ENCODE data around the gene TLX2. TPM values are rescaled to one million over a fixed set of nuclear protein-coding genes. Genes with fewer than 3 reads are reported as not detected.

Gene TLX2
- total and polyA plus RNA-seq, 2 of the 13 experiments (the other 11 are each of a cell fraction or from before 2014, with no cell fraction given) = 0.05 to 0.20 TPM

DNA sequence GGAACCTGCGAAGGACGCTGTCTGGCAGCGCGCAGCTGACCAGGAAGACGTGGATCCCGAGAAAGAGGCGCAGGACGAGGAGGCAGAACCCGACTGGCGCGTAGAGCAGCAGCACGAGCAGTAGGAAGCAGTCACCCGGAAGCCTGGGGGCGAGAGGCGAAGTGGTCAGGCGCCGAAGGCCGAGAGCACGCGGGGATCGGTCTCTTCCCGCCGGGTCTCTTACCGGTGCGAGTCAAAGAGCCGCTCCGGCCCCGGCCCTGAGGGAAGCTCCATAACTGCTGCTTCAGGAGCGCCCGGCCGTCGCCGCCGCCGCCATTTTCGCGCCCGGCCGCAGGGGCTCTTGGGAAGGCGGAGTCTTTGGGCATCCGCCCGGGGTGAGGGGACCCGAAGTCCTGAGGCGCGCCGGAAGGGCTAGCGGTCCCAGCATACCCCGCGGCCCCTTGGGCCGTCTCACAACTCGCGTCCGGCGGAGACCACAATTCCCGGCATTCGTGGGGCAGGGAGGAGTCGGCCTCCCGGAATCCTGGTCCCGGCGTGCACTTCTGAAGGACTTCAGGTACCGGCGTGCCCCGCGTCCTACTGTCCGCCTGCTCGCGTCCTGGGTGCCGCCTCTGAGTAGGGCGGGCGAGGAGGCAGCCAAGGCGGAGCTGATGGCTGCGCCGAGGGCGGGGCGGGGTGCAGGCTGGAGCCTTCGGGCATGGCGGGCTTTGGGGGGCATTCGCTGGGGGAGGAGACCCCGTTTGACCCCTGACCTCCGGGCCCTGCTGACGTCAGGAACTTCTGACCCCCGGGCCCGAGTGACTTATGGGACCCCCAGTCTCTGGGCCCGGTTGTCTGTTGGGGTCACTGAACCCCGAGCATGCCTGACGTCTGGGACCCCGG is 15.3 kb downstream of the TLX2 start, which contains the start of the genes AUP1 and HTRA2 (continued):
- TF ChIP-seq AHDC1 (CRISPR knock-in tag; IDR thresholded peaks at IDR 0.05; ENCODE audit: borderline replicate concordance) (0 out of 2 replicates have a peak, but pooled peaks have one; percentile 15), ETV6 (CRISPR knock-in tag; conservative IDR thresholded peaks at IDR 0.05) (peak; percentile 93; the same call in 1 of the 2 replicates), ZNF724P (CRISPR knock-in tag; IDR thresholded peaks at IDR 0.05; ENCODE audit: borderline replicate concordance) (0 out of 2 replicates have a peak, but pooled peaks have one; percentile 17), LBX2 (CRISPR knock-in tag; IDR thresholded peaks at IDR 0.05; ENCODE audit: borderline replicate concordance) (peak; percentile 59; the same call in 1 of the 2 replicates), NR3C1 (CRISPR knock-in tag; IDR thresholded peaks at IDR 0.05) (no peak), TSC22D2 (CRISPR knock-in tag; IDR thresholded peaks at IDR 0.05; ENCODE audit: borderline replicate concordance) (no peak), GABPB1 (CRISPR knock-in tag; IDR thresholded peaks at IDR 0.05) (peak; percentile 97), ZNF629 (CRISPR knock-in tag; conservative IDR thresholded peaks at IDR 0.05) (0 out of 2 replicates have a peak, but pooled peaks have one; percentile 25), JUND (CRISPR knock-in tag; IDR thresholded peaks at IDR 0.05) (peak; percentile 22; the same call in 1 of the 2 replicates), TCF7 (IDR thresholded peaks at IDR 0.05; ENCODE audit: low read depth) (peak; percentile 47; the same call in 1 of the 2 replicates), CAMTA2 (CRISPR knock-in tag; IDR thresholded peaks at IDR 0.05; ENCODE audit: borderline replicate concordance) (peak; percentile 88), PITX1 (CRISPR knock-in tag; IDR thresholded peaks at IDR 0.05) (peak; percentile 68; the same call in 1 of the 2 replicates), BRD4 (CRISPR knock-in tag; IDR thresholded peaks at IDR 0.05) (peak; percentile 46; the same call in 1 of the 2 replicates), ZNF296 (CRISPR knock-in tag; conservative IDR thresholded peaks at IDR 0.05) (no peak; the same call in 1 of the 2 replicates), ARHGAP35 (CRISPR knock-in tag; IDR thresholded peaks at IDR 0.05; ENCODE audit: borderline replicate concordance) (no peak; the same call in 1 of the 2 replicates), ZBTB4 (CRISPR knock-in tag; IDR thresholded peaks at IDR 0.05; ENCODE audit: borderline replicate concordance) (peak; percentile 51; the same call in 1 of the 2 replicates)
- TF ChIP-seq, protein P1, sequence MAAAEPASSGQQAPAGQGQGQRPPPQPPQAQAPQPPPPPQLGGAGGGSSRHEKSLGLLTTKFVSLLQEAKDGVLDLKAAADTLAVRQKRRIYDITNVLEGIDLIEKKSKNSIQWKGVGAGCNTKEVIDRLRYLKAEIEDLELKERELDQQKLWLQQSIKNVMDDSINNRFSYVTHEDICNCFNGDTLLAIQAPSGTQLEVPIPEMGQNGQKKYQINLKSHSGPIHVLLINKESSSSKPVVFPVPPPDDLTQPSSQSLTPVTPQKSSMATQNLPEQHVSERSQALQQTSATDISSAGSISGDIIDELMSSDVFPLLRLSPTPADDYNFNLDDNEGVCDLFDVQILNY (CRISPR knock-in tag; conservative IDR thresholded peaks at IDR 0.05) = 0 out of 2 replicates have a peak, but pooled peaks have one; percentile 36

All from HepG2 (cell line).